Left renal cortex interstitium (tissue), 4 donors: ENCODE data around the gene BCL7C. TPM values are rescaled to one million over a fixed set of nuclear protein-coding genes. Genes with fewer than 3 reads are reported as not detected.
"Not testable (repeated sequence)": the region's sequence is repeated elsewhere in the genome, so short reads cannot be mapped to it uniquely, and the experiment has no call there.

Experiments
- DNase-seq, 4 donors: peaks; one replicate each; pipeline ENCODE4 v3.0.0-alpha.2; 2013; ENCODE audit warnings: low read depth in 4 of 4, low spot score in 2 of 4, missing footprints in 1 of 4
- polyA plus RNA-seq, 4 donors: library from polyadenylated mRNA; unstranded; fragments of 120-200 nt; gene quantifications; one replicate each; pipeline ENCODE4 v1.2.1, GENCODE V29; 2013; ENCODE audit not compliant: insufficient read length in 4 of 4

The BCL7C gene
- polyA plus RNA-seq, 4 donors: 38.4 to 57.2 (median 44.5) TPM

- peak; percentile 74 to 86 (median 84) for DNase-seq
These were observed 2.5 kb upstream of the BCL7C start, which contains the start of gene CTF1 for GRCh38 chr16:30896261-30896888. TSS of gene CTF1 (plus strand) at chr16:30896614. CDS start at chr16:30896644, 30 bp downstream.

- no peak for DNase-seq
These were observed 1.9 kb upstream of the BCL7C start for GRCh38 chr16:30895627-30896260.

- no peak for DNase-seq
These were observed 877 bp upstream of the BCL7C start for GRCh38 chr16:30894540-30895368.

GRCh38 chr16:30893417-30893743, 497 bp downstream of the BCL7C start:
- no peak for DNase-seq

GRCh38 chr16:30892670-30893416, 1.0 kb downstream of the BCL7C start:
- no peak for DNase-seq

- DNase-seq: not testable (repeated sequence)
These were observed 2.6 kb downstream of the BCL7C start for GRCh38 chr16:30891043-30891823.

- no peak for DNase-seq
These were observed 4.2 kb downstream of the BCL7C start for GRCh38 chr16:30889721-30890120.

- DNase-seq: no peak
These were observed 4.9 kb downstream of the BCL7C start for GRCh38 chr16:30888856-30889499.

- no peak for DNase-seq
These were observed 6.0 kb downstream of the BCL7C start for GRCh38 chr16:30887927-30888326.

GRCh38 chr16:30886145-30886544, 7.7 kb downstream of the BCL7C start:
- DNase-seq: no peak

GRCh38 chr16:30885196-30885595, 8.7 kb downstream of the BCL7C start:
- DNase-seq: no peak

- no peak for DNase-seq
These were observed 9.1 kb downstream of the BCL7C start for GRCh38 chr16:30884760-30885159.

- no peak for DNase-seq
These were observed 11.2 kb downstream of the BCL7C start for GRCh38 chr16:30882429-30883310.

- DNase-seq: no peak
These were observed 17.0 kb downstream of the BCL7C start for GRCh38 chr16:30876867-30877266.

- DNase-seq: no peak
These were observed 17.7 kb downstream of the BCL7C start for GRCh38 chr16:30875871-30876801.

GRCh38 chr16:30874821-30875717, 18.8 kb downstream of the BCL7C start:
- DNase-seq: peak; percentile 79 to 91 (median 86)
